Stomach (tissue), 4 donors: ENCODE results near the gene CPXM2.

ENCODE experiments used
- POLR2A ChIP-seq, 4 donors: fragments of 450-650 bp; IDR thresholded peaks; one replicate each; pipeline ENCODE4 v1.6.1; 2016; ENCODE audit warnings: antibody characterized with exemption in 4 of 4, control low read depth in 2 of 4, mild to moderate bottlenecking in 1 of 4, moderate library complexity in 1 of 4
- POLR2AphosphoS5 ChIP-seq, 3 donors: sonication (generic); formaldehyde crosslinking; IDR thresholded peaks; one replicate each; pipeline ENCODE4 v1.6.1; 2016; ENCODE audit warnings: antibody characterized with exemption in 3 of 3

GRCh38 chr10:123783296-123783695 lies 108.3 kb downstream of the CPXM2 start:
- TF ChIP-seq POLR2A (IDR thresholded peaks at IDR 0.05) (no peak), POLR2AphosphoS5 (IDR thresholded peaks at IDR 0.05) (no peak)
